ENCODE results near the gene LRRC10.
"Not testable (repeated sequence)": the region's sequence is repeated elsewhere in the genome, so short reads cannot be mapped to it uniquely, and the experiment has no call there.

Gene LRRC10

DNA sequence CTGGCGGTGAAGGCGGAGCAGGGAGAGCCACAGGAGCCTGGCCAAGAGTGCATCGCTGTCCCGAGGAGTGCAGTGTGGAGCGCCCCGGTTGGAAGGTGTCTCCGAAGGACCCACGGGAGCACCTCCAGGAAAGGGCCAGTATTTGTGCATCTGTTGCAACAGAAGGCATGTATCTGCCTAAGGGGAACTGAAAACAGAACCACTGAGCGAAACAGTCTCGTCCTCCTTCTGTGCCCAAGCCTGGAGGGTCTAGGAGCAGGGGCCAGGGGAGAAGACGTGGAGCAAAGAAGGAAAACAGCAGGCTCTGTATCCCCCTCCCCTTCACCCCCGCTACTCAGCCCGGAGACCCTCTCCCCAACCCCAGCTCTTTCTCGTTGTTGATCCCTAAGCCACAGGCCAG is 5.3 kb upstream of the LRRC10 start:
- DNase-seq: no peak

DNA sequence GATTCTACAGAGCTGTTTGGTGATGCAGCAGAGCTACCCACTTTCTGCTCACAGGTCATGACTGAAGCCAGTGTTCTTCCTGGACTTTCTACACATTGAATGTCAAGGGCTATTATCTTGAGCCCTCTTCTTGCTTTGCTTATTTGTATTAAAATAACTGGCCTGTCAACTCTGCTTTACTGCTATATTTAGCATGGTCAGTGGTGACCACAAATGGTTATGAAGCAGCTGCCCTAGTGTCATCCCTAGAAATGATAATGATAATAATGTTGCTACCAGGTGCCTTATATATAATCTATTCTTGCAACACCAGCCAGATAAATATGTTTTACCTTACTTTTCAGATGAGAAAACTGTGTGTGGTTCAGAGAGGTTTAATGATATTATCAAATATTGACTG is 2.6 kb upstream of the LRRC10 start:
- no peak for DNase-seq

DNA sequence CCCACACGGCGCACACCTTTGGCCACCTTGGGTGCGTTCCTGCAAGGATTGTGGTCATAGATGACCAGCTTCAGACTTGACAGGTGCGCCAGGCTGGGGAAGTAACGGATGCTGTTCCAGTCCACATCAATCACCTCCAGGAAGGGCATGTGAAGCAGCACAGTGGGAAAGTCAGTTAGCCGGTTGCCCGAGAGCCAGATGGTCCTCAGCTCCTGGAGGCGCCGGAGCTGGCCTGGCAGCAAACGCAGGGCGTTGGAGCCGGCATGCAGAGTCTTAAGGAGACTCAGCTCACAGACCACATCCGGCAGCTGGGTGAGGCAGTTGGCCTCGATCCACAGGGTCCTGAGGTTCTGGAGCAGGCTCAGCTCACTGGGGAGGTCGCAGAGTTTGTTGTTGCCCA is 581 bp downstream of the LRRC10 start:
- no peak for DNase-seq

DNA sequence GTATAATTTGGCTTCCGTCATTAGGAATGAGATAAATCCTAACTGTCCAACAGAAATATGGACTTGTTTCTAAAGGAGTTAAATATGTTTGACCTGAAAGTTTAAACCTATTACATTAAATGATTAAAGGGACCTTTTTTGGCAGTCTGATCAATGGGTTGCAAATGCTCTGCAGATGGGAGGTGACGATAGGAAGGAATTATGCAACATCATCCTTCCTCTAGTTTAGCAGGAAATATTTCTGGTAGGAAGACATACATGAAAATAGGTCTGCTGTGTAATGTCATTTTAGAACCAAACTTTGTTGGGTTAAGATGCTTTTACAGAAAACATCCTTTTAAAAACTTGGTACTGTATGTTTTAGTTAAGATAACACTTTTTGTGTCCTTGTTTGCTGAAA is 2.6 kb downstream of the LRRC10 start:
- no peak for DNase-seq

DNA sequence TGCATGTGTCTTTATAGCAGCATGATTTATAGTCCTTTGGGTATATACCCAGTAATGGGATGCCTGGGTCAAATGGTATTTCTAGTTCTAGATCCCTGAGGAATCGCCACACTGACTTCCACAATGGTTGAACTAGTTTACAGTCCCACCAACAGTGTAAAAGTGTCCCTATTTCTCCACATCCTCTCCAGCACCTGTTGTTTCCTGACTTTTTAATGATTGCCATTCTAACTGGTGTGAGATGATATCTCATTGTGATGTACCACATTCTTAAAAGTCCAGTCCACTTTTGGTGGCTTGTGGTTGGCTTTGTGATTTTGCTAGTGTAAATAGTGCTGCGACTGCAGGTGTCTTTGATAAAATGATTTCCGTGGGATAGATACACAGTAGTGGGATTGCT is 6.4 kb downstream of the LRRC10 start:
- DNase-seq: not testable (repeated sequence)

DNA sequence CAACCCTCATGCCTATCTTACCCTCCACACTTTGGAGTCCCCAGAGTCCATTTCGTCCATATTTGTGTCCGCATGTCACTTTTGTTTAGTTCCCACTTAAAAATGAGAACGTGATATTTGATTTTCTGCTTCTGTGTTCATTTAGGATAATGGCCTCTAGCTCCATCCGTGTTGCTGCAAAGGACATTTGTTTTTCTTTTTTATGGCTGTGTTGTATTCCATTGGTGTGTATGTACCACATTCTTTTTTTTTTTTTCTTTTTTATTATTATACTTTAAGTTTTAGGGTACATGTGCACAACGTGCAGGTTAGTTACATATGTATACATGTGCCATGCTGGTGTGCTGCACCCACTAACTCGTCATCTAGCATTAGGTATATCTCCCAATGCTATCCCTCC is 7.2 kb downstream of the LRRC10 start:
- not testable (repeated sequence) for DNase-seq

DNA sequence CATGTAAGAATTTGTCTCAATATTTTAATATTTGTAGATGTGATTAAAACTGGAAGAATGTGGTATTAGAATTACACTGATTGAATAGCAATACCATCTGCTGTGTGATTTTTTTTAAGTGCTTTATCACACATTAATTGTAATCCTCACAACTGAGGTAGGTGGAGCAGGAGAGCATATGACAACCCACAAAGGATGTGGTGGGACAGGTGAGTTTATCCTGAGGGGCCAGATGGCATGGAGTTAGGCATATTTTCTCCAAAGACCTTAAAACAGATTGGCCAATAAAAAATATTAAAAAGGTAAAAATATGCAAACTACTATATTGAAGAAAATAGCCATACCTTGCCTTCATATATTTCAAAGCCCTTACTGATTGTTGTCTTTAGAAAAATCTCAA is 7.8 kb downstream of the LRRC10 start:
- no peak for DNase-seq

DNA sequence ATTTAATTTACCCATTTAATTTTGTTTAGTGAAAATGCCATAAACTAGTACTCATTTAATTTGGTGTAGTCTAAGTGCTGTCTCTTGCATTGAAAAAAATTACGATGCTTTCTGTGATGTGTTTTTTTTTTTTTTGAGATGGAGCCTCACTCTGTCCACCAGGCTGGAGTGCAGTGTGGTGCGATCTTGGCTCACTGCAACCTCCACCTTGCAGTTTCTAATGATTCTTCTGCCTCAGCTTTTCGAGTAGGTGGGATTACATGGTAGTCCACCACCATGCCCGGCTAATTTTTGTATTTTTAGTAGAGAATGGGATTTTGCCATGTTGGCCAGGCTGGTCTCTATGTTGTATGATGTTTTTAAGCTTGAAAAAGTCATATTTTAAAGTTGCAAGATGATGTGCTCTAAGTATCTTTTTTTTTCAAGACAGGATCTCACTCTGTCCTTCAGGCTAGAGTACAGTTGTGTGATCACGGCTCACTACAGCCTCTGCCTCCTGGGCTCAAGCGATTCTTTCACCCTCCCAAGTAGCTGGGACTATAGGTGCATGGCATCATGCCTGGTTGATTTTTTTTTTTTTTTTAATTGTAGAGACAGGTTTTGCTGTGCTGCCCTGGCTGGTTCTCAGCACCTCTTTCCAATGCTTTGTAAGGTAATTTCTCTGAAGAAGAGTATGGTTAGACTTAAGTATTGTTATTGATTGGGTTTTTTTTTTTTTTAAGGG is 8.6 kb downstream of the LRRC10 start:
- DNase-seq: no peak

DNA sequence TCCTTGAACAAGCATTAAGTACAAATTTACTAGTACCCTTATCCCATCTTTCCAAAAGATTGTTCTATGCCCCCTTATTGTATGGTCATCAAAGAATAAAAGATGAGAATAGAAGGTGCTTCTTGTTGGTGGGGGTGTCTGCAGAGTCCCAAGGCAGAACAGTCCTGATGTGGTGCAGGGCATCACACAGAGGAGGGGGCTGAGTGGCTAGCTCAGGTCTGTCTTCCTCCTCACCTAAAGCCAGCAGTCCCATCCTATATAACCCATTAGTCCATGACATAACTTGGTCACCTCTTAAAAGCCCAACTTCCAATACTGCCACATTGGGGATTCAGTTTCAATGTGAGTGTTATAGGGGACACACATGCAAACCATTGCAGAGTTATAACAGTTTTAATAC is 9.9 kb downstream of the LRRC10 start:
- no peak for DNase-seq

DNA sequence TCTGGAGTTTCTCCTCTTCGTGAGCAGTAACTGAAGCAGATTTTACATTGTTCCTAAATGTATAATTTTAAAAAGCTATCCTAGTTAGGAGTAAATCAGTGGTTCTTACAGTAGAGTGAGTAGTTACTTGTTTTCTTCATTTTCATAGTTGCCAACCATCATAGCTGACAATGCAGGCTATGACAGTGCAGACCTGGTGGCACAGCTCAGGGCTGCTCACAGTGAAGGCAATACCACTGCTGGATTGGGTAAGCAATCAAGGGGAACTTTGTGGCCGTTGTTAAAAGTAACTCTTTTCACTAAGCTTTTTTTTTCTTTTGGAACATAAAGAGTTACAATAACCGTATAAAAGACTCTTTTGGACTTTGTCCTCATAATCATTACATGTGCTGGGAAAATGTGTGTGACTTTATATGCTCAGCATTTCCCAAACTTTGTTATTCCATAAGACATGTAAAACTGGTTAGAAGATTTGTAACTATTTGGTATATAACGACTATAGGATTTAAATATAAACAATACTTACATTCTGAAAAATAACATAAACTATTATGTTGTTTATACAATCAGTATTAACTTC is 12.4 kb downstream of the LRRC10 start:
- no peak for DNase-seq

DNA sequence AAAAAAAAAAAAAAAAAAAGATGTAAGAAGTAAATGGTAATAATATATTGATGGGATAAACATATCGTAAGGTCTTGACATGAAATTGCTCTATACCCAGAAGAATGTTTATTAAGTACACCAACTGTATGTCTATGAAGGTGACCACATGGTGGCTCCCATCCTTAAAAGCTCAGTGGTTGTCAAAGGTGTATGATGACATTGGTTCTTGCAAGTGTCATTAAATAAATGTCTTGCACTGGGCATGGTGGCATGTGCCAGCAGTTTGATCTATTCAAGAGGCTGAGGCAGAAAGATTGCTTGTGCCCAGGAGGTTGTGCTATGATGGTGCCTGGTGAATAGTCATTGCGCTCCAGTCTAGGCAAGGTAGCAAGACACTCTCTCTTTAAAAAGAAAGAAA is 15.0 kb downstream of the LRRC10 start:
- DNase-seq: no peak

DNA sequence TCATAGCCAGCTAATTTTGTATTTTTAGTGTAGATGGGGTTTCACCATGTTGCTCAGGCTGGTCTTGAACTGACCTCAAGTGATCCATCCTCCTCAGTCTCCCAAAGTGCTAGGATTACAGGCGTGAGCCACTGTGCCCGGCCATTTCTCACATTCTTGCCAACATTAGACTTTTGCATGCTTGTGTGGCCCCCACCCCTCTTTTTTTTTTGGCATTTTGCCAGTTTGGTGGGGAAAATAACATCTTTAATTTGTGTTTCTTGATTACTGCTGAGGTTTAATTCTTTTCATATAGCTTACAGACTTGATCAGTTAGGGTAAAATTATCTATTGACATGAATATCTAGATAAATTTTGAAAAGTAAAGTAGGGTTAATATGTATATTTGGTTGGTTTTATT is 21.6 kb downstream of the LRRC10 start:
- DNase-seq: no peak

DNA sequence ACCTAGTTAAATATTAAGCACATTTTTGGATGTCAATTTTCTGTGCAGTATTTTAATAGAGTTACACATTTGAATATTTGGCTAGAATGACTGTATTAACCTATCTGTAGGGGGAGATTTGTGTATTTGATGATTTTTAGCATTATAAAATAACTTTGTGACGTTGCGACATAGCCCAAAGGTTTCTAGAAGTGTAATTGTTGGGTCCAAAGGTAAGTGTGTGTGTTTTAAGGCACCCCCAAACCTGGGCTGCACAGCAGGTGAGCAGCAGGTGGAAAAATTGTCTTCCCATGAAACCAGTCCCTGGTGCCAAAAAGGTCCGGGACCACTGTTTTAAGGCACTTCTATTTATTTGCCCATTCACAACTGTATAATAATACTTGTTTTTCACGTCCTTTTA is 22.2 kb downstream of the LRRC10 start:
- DNase-seq: no peak

DNA sequence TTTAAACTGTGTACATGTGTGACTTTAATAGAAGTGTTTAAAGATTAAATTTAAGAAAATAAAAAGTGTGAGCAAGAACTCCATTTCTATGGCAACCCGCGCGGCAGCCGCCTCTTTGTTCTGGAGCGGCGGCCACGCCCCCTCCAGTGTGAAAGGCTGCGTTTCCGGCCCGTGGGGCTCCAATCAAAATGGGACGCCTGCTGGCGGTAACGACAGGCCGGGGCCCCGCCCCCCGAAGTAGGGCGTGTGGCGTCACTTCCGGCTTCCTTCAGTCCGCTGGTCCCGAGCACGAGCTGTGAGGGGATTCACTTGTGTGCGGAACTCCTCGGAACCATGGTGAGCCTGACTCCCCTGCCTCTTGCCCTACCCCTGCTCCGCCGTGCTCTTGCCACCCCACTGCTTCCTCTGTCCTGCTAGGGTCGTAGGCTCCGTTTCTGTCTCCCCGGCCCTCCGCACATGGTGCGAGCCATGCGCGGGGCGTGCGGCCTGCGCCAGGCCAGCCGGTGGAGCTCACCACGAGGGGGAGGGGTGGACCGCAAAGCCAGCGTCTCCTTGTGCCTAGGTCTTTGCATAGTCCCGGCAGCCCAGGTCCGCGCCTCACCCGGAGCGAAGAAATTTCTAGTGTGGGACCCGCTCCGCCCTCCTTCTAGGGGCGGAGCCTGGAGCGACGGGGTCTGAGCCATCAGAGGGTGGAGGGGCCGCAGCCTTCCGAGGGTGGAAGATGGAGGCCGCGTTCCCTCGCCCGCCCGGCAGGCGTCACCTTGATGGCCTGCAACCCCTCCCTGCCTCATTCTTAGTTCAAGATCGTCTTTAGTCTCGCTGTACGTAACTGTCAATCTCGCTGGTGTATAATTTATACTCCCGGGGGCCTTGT is 25.3 kb downstream of the LRRC10 start, which contains the start of gene CCT2:
CCT2 (plus strand) TSS at position 271 of the 874 bp plus-strand sequence; CDS start at position 334, 63 bp downstream.
- DNase-seq: peak; percentile 89

DNA sequence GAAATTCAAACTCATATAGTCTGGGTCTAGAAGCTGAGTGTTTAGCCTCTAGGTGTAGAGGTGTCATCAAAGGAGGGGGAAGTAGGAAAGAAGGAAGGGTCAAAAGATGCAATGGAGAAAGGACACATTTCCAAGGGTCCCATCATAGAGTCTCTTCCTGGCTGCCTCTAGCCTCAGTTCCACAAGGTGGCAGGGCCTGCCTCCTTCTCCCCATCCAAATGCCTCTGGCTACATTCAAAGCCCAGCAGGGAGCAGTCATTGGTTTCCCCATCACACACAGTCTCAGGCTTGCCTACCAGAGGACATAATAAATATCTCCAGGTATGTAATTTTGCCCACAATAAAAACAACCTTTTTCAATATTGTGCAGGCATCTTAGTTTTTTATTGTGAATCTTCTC is 27.5 kb downstream of the LRRC10 start:
- DNase-seq: no peak

DNA sequence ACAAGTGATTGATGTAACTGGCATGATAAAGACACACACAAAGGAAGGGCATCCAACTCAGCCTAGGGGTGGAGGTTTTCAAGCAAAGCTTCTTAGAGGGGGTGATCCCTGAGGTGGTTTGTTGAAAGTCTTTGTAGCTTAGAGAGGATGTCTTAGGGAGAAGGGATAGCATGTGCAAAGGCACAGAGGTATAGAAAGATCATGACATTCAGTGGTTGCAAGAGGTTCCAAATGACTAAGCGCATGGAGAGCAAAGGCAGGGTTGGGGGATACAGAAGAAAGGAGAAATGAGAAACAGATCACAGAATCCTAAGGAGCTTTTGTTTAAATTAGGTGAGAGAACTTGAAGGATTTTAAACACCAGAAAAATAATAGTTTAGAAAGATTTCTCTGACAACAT is 30.6 kb downstream of the LRRC10 start:
- DNase-seq: no peak

DNA sequence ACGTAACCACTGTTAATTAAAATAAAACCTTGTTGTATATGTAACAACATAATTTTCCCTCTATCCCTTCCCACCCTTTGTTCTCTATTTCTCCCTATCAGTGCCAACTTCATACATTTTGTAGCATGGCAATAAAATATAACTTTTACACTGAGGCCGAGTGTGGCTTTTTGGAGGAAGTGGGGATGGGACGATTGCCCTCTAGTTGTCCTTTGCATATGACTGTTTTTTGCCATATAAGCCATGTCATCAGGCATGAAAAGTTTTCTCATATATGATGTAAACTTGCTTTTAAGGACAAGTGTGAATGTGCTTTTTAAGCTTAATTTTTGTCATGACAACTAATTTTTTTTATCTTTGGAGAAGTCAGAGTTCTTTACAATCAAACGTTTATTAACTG is 31.7 kb downstream of the LRRC10 start:
- DNase-seq: no peak

DNA sequence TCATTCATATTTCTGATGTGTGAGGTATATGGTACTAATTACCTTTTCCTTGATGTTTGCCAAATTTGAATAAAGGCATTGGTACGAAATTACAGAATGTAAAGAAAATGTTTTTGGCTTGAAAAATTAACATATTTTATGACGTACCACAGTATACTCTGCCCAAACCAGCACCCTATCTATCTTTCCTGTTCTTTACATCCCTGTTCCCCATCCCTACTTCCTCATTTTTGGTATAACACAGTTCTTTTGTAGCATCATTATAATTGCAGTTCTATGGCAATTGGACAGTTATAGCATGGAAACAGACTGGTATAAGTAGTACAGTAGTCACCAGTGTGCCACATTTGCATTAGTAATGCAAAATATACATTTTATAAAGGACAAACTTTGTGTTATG is 32.4 kb downstream of the LRRC10 start:
- no peak for DNase-seq

DNA sequence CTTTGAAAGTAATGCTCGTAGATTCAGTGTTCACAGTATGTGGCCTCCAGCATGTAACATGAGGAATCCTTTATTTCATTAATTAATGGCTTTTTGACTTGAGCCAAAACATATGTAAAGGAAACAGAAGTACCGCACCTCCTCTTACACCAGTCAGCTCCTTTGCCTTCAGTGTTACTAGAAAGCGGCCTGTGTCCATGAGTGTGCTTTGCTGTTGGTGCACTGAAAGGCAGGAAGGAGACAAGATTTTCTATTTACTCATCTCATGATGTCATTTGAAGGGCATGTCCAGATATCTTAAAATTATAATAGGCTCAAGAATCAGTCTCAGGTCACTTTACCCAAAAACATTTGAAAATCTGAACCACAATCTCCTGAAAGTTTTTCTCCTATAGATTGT is 35.4 kb downstream of the LRRC10 start:
- no peak for DNase-seq

DNA sequence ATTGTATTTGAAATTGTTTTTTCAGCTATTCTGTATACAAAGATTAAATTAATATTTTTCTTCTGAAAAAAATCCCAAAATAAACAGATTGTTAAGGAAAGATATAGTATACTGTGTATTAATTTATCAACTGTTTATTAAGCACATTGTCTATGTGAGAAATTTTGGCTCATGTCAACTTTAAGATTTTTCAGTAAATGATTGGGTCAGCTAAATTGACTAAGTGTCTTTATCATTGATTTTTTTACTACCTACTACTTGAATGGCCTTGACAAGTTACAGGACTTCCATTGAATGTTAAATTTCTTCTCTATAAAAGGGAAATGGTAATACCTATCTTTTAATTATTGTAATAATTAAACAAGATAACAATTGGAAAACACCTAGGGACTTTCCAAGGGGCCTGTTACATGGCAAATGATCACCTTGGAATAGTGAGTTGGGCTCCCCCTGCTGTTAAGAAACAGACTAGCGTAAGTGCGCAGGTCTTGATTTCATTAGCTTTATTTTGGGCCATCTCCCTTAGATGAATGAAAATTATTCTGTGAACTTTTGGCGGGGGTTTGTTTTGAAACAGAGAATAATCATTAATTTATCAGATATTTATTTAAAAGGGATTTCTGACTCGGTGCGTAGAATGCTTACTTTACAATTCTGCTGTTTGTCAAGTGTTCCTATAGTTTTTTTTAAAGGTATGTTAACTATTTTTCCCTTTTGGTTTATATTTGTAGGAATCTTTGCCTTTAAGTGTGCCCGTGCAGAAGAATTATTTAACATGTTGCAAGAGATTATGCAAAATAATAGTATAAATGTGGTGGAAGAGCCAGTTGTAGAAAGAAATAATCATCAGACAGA is 39.9 kb downstream of the LRRC10 start:
- peak; percentile 41 for DNase-seq

DNA sequence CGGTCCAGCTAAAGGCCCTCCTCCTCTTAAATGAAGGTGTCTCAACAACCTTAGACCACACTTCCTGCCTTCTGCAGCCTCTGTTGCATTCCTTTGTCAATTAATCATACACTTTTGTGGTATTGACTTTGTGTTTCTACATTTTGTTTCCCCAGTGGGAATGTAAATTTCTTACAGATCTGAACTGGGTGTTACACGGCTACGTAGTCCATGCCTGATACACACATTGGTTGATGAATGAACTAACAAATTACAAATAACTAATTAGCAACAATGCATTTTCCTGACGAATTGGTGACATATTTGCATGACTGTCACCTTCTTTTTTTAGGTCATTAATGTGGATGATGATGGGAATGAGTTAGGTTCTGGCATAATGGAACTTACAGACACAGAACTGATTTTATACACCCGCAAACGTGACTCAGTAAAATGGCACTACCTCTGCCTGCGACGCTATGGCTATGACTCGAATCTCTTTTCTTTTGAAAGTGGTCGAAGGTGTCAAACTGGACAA is 40.6 kb downstream of the LRRC10 start:
- no peak for DNase-seq

DNA sequence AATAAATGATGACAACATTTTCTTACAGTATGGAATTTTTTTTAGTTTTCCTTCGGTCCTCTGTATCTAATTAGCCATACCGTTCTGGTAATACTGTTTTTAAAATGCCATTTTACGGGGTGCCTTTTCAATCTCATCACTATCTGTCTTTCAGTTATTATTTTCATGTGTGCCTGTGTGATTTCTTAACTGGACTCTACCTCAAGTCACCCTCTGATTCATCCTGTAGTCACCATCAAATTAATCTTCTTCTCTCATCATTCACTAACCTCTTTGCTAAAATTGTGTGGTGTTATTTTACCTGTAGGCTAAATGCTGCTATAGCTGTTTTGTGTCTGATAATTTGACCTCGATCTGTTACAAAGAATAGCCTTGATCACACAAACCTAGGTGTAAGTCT is 41.5 kb downstream of the LRRC10 start:
- no peak for DNase-seq

DNA sequence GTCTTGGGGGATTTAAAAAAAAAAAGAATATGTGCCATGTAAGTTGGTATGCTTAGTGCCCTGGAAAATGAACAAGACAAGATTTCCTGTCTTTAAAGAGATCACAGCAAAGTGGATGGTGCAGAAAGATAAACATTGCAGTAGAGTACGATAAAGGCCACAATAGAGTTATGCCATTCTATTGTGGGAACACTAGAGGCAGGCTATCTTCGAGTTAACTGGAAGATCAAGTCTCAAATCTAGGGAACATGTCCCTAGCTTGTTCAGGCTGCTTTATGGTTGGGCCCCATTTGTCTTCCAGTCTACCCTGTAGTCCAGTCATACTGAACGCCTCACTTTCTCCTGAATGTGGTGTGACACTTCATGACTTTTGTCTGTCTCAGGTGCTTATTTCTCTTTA is 44.1 kb downstream of the LRRC10 start:
- no peak for DNase-seq

Measured in NCI-H1092 treated with DMSO at 0.1 percent for 48 hours (cell line).